Measurements from ENCODE around the gene FBN3. TPM values are rescaled to one million over a fixed set of nuclear protein-coding genes. Genes with fewer than 3 reads are reported as not detected.

FBN3 gene
- total RNA-seq, 3 donors from 2014 or later, result 0.35 TPM; not detected in 2

DNA sequence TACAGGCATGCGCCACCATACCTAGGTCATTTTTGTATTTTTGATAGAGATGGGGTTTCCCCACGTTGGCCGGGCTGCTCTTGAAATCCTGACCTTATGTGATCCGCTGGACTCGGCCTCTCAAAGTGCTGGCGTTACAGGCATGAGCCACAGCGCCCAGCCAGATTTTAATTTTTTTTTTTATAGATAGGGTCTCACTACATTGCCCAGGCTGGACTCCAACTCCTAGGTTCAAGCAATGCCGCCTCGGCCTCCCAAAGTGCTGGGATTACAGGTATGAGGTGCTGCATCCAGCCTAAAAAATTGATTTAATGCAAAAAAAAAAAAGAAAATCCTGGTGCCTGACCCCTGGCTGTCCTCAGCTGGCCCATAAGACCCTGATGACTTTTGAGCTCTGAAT is 34.9 kb upstream of the FBN3 start:
- intact Hi-C loops (cut with DNase I, micrococcal nuclease), result no loop called here

DNA sequence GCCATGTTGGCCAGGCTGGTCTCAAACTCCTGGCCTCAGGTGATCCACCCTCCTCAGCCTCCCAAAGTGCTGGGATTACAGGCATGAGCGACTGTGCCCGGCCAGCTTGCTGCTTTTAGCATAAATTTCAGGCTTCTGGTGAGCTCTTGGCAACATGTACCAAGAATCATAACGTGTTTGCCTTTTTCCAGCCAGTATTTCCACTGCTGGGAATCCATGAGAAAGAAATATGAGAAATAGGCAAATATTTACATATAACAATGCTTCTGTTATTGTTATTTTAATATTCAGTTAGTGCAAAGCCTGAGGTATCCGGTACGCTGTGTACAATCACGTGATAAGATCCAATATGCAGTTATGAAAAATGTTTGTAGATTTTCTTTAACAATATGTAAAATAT is 30.6 kb upstream of the FBN3 start:
- TF ChIP-seq, protein P1, sequence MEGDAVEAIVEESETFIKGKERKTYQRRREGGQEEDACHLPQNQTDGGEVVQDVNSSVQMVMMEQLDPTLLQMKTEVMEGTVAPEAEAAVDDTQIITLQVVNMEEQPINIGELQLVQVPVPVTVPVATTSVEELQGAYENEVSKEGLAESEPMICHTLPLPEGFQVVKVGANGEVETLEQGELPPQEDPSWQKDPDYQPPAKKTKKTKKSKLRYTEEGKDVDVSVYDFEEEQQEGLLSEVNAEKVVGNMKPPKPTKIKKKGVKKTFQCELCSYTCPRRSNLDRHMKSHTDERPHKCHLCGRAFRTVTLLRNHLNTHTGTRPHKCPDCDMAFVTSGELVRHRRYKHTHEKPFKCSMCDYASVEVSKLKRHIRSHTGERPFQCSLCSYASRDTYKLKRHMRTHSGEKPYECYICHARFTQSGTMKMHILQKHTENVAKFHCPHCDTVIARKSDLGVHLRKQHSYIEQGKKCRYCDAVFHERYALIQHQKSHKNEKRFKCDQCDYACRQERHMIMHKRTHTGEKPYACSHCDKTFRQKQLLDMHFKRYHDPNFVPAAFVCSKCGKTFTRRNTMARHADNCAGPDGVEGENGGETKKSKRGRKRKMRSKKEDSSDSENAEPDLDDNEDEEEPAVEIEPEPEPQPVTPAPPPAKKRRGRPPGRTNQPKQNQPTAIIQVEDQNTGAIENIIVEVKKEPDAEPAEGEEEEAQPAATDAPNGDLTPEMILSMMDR (IDR thresholded peaks at IDR 0.05), result no peak
- ATAC-seq (no peak), DNase-seq (no peak)
- Histone ChIP-seq H3K9me3 (no peaks in the 10 kb centered on the region), H3K4me3 (no peak overlapping the region), H3K4me1 (ENCODE audit: low read depth) (no peaks in the 10 kb centered on the region), H3K36me3 (ENCODE audit: low read depth) (no peaks in the 10 kb centered on the region)
- intact Hi-C loops (cut with DNase I, micrococcal nuclease), result no loop called here

More for the DNA sequence above, 34.9 kb upstream of the FBN3 start:
- DNase-seq (no peak), ATAC-seq (no peak)
- Histone ChIP-seq H3K36me3 (ENCODE audit: low read depth) (no peaks in the 10 kb centered on the region), H3K9me3 (no peaks in the 10 kb centered on the region), H3K4me1 (ENCODE audit: low read depth) (no peaks in the 10 kb centered on the region), H3K4me3 (no peak overlapping the region)
- TF ChIP-seq, protein P1 (IDR thresholded peaks at IDR 0.05), result no peak

DNA sequence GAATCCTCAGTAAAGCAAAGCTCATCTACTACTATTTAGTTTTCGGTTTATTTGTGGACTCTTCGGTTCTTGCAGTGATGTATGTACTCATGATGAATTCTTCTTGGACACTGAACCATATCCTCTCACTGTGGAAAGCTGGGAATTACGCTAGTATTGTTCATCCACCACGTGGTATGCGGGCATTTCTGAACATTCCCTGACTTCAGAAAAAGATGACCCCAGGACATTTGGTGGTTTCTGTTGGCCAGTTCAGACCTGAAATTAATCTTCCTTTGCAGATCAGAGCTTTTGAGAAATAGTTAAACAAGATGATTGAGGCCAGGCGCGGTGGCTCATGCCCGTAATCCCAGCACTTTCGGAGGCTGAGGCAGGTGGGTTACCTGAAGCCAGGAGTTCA is 25.3 kb upstream of the FBN3 start:
- intact Hi-C loops (cut with DNase I, micrococcal nuclease), result no loop called here

DNA sequence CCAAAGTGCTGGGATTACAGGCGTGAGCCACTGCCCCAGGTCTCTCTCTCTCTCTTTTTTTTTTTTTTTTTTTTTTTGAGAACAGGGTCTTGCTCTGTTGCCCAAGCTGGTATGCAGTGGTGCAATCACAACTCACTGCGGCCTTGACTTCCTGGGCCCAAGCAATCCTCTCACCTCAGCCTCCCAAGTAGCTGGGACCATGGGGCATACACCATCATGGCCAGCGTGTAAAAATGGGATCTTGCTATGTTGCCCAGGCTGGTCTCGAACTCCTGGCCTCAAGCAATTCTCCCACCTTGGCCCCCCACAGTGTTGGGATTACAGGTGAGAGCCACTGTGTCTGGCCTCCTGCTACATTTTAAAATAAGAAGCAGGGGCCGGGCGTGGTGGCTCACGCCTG is 19.1 kb upstream of the FBN3 start:
- no peak for DNase-seq
- intact Hi-C loops (cut with DNase I, micrococcal nuclease), result no loop called here
- Histone ChIP-seq H3K4me1 (ENCODE audit: low read depth) (no peaks in the 10 kb centered on the region), H3K4me3 (no peak overlapping the region), H3K36me3 (ENCODE audit: low read depth) (no peaks in the 10 kb centered on the region), H3K9me3 (no peaks in the 10 kb centered on the region)
- ATAC-seq, result no peak
- TF ChIP-seq, protein P1 (IDR thresholded peaks at IDR 0.05), result no peak

More for the DNA sequence above, 25.3 kb upstream of the FBN3 start:
- TF ChIP-seq, protein P1 (IDR thresholded peaks at IDR 0.05), result no peak
- Histone ChIP-seq H3K4me3 (no peak overlapping the region), H3K4me1 (ENCODE audit: low read depth) (no peaks in the 10 kb centered on the region), H3K36me3 (ENCODE audit: low read depth) (no peaks in the 10 kb centered on the region), H3K9me3 (no peaks in the 10 kb centered on the region)
- ATAC-seq, result no peak
- no peak for DNase-seq

DNA sequence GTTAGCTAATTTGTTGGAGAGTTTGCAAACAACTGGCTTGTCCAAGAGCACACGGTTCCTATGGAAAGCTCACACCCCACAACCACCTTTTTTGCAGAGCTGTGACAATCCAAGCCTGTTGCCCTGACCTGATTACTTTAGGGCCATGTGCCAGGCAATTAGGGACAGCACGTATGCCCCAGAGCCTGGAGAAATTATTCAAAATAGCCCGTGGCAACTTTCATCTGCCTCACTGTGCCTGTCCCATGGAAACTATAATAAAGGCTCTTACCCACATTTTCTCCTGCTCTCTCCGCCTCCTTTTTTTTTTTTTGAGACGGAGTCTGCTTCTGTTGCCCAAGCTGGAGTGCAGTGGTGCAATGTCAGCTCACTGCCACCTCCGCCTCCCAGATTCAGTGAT is 18.6 kb upstream of the FBN3 start:
- Histone ChIP-seq H3K36me3 (ENCODE audit: low read depth) (no peaks in the 10 kb centered on the region), H3K9me3 (no peaks in the 10 kb centered on the region), H3K4me1 (ENCODE audit: low read depth) (no peaks in the 10 kb centered on the region), H3K4me3 (no peak overlapping the region)
- TF ChIP-seq, protein P1 (IDR thresholded peaks at IDR 0.05), result no peak
- ATAC-seq (no peak), DNase-seq (no peak)
- intact Hi-C loops (cut with DNase I, micrococcal nuclease), result no loop called here

DNA sequence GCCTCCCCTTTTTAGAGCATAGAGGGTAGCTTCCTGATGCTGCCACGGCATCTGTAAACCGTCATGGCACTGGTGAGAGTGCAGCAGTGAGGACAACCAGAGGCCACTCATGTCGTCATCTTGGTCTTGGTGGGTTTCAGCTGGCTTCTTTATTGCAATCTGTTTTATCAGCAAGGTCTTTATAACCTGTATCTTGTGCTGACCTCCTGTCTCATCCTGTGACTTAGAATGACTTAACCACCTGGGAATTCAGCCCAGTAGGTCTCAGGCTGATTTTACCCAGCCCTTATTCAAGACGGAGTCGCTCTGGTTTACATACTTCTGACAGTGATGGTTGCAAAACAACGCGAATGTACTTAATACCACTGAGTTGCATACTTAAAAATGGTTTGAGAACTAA is 14.4 kb upstream of the FBN3 start:
- intact Hi-C loops (cut with DNase I, micrococcal nuclease), result no loop called here
- Histone ChIP-seq H3K4me3 (no peak overlapping the region), H3K9me3 (no peaks in the 10 kb centered on the region), H3K4me1 (ENCODE audit: low read depth) (no peaks in the 10 kb centered on the region), H3K36me3 (ENCODE audit: low read depth) (no peaks in the 10 kb centered on the region)
- DNase-seq (no peak), ATAC-seq (no peak)
- TF ChIP-seq, protein P1 (IDR thresholded peaks at IDR 0.05), result no peak
